Mesenchymal stem cell (in vitro differentiated cells and primary cell): ENCODE data around the gene CSRP1.

Experiments
- DNase-seq: peaks from one replicate; pipeline ENCODE4 v3.0.0-alpha.2; 2013
- H2AFZ ChIP-seq: one replicate; pipeline ENCODE4 v1.6.1; 2013; ENCODE audit warnings: low read depth, mild to moderate bottlenecking, control low read depth, inconsistent platforms, low read length, moderate library complexity
- H2AK5ac ChIP-seq: 2 replicates; pipeline ENCODE4 v1.6.1; 2013; ENCODE audit warnings: low read length, moderate library complexity, mild to moderate bottlenecking, inconsistent platforms; ENCODE audit not compliant: severe bottlenecking
- H2BK120ac ChIP-seq: one replicate; pipeline ENCODE4 v1.6.1; 2013; ENCODE audit warnings: low read depth, mild to moderate bottlenecking, inconsistent platforms, low read length, moderate library complexity
- H2BK12ac ChIP-seq, 2 experiments: one replicate each; pipeline ENCODE4 v1.6.1; 2013; ENCODE audit warnings: inconsistent platforms in 2 of 2, low read length in 2 of 2, mild to moderate bottlenecking in 2 of 2, moderate library complexity in 2 of 2, control low read depth in 1 of 2
- H2BK15ac ChIP-seq: one replicate; pipeline ENCODE4 v1.6.1; 2013; ENCODE audit warnings: mild to moderate bottlenecking, low read depth, inconsistent platforms; ENCODE audit not compliant: poor library complexity, severe bottlenecking
- H2BK5ac ChIP-seq: 2 replicates; pipeline ENCODE4 v1.6.1; 2013; ENCODE audit warnings: low read depth, mild to moderate bottlenecking, low read length, control low read depth, inconsistent platforms; ENCODE audit not compliant: poor library complexity, severe bottlenecking
- H3K14ac ChIP-seq, 2 experiments: one replicate each; pipeline ENCODE4 v1.6.1; 2013; ENCODE audit warnings: inconsistent platforms in 2 of 2, low read length in 2 of 2, control low read depth in 1 of 2, mild to moderate bottlenecking in 1 of 2, moderate library complexity in 1 of 2
- H3K18ac ChIP-seq, 2 experiments: one replicate each; pipeline ENCODE4 v1.6.1; 2013; ENCODE audit warnings: inconsistent platforms in 2 of 2, low read length in 2 of 2, control low read depth in 1 of 2, low read depth in 1 of 2, mild to moderate bottlenecking in 1 of 2
- H3K23ac ChIP-seq, 2 experiments: one replicate each; pipeline ENCODE4 v1.6.1; 2013; ENCODE audit warnings: inconsistent platforms in 2 of 2, low read length in 2 of 2, mild to moderate bottlenecking in 2 of 2, moderate library complexity in 2 of 2, control low read depth in 1 of 2
- H3K27ac ChIP-seq: 2 replicates; pipeline ENCODE4 v1.5.1; 2013; ENCODE audit warnings: mild to moderate bottlenecking, moderate library complexity, low read length, control low read depth, inconsistent platforms; ENCODE audit not compliant: poor library complexity, severe bottlenecking
- H3K27me3 ChIP-seq, 2 experiments: 2 replicates each; pipeline versions ENCODE4 v1.6.1 to v1.7.0; 2013; ENCODE audit warnings: low read length in 2 of 2, mild to moderate bottlenecking in 2 of 2, moderate library complexity in 2 of 2, control low read depth in 1 of 2, inconsistent platforms in 1 of 2; ENCODE audit not compliant: control insufficient read depth in 1 of 2, insufficient read depth in 1 of 2
- H3K36me3 ChIP-seq, 2 experiments: 2 replicates each; pipeline versions ENCODE4 v1.6.1 to v1.7.0; 2013; ENCODE audit warnings: low read length in 2 of 2, control low read depth in 1 of 2, inconsistent platforms in 1 of 2, low read depth in 1 of 2, mild to moderate bottlenecking in 1 of 2; ENCODE audit not compliant: insufficient read depth in 2 of 2, control insufficient read depth in 1 of 2
- H3K4ac ChIP-seq, 2 experiments: one replicate each; pipeline ENCODE4 v1.6.1; 2013; ENCODE audit warnings: inconsistent platforms in 2 of 2, low read length in 2 of 2, mild to moderate bottlenecking in 2 of 2, moderate library complexity in 2 of 2, control low read depth in 1 of 2, low read depth in 1 of 2
- H3K4me1 ChIP-seq: 2 replicates; pipeline ENCODE4 v1.6.1; 2013; ENCODE audit warnings: low read depth, low read length, control low read depth; ENCODE audit not compliant: control insufficient read depth, insufficient read depth
- H3K4me2 ChIP-seq: 2 replicates; pipeline ENCODE4 v1.6.1; 2013; ENCODE audit warnings: low read length, mild to moderate bottlenecking, inconsistent platforms; ENCODE audit not compliant: poor library complexity, severe bottlenecking
- H3K4me3 ChIP-seq, 2 experiments: 2 replicates each; pipeline versions ENCODE4 v1.5.1 to v1.7.0; 2013; ENCODE audit warnings: low read length in 2 of 2, mild to moderate bottlenecking in 2 of 2, control low read depth in 1 of 2, low read depth in 1 of 2; ENCODE audit not compliant: insufficient read depth in 1 of 2
- H3K79me1 ChIP-seq: replicated peaks from 2 replicates; pipeline ENCODE4 v1.6.1; 2013; ENCODE audit warnings: mild to moderate bottlenecking, control low read depth, low read length, inconsistent platforms; ENCODE audit not compliant: poor library complexity, severe bottlenecking
- H3K9ac ChIP-seq: 2 replicates; pipeline ENCODE4 v1.7.0; 2013; ENCODE audit warnings: mild to moderate bottlenecking, low read length, moderate library complexity
- H3K9me3 ChIP-seq: 2 replicates; pipeline ENCODE4 v1.7.0; 2013; ENCODE audit warnings: mild to moderate bottlenecking, low read length; ENCODE audit not compliant: control insufficient read depth
- H4K8ac ChIP-seq: one replicate; pipeline ENCODE4 v1.6.1; 2013; ENCODE audit warnings: inconsistent platforms, mild to moderate bottlenecking, low read length, moderate library complexity
- H4K91ac ChIP-seq: one replicate; pipeline ENCODE4 v1.6.1; 2013; ENCODE audit warnings: mild to moderate bottlenecking, low read length, inconsistent platforms
- WGBS: methylation state at CpG from one replicate; pipeline ENCODE4 v1.1.7; 2013; ENCODE audit warnings: mixed read lengths; 5-methylcytosine and 5-hydroxymethylcytosine counted together

CSRP1 gene

GRCh38 chr1:201483373-201483949 lies 23.5 kb downstream of the CSRP1 start:
- Histone ChIP-seq H2BK12ac (no peak overlapping the region), H3K9me3 (no peaks in the 10 kb centered on the region), H4K8ac (no peak overlapping the region), H2BK120ac (no peak overlapping the region), H2AK5ac (peak overlapping the region; percentile 51), H3K4ac (no peak overlapping the region), H3K23ac (no peak overlapping the region), H3K27me3 (no peaks in the 10 kb centered on the region), H3K14ac (no peak overlapping the region), H4K91ac (no peak overlapping the region), H3K79me1 (no peaks in the 10 kb centered on the region), H3K27ac (no peak overlapping the region), H2BK5ac (no peak overlapping the region), H3K4me3 (no peak overlapping the region), H2AFZ (no peak overlapping the region), H2BK15ac (no peak overlapping the region), H3K9ac (no peak overlapping the region), H3K36me3 (peaks cover 0 to 43% of the 10 kb centered on the region in 2 experiments), H3K18ac (no peak overlapping the region), H3K4me1 (peaks cover 18% of the 10 kb centered on the region), H3K4me2 (no peak overlapping the region)
- DNase-seq, result no peak
- WGBS, result 98% methylated on average over 3 of the region's 4 CpGs

- Histone ChIP-seq H3K9me3 (no peaks in the 10 kb centered on the region), H2BK120ac (no peak overlapping the region), H2BK15ac (no peak overlapping the region), H3K23ac (no peak overlapping the region), H3K27me3 (no peaks in the 10 kb centered on the region), H2AK5ac (peak overlapping the region; percentile 41), H3K4me1 (peaks cover 18% of the 10 kb centered on the region), H2BK12ac (no peak overlapping the region), H3K79me1 (no peaks in the 10 kb centered on the region), H3K14ac (no peak overlapping the region), H4K8ac (no peak overlapping the region), H3K4me2 (no peak overlapping the region), H3K9ac (peak overlapping the region; percentile 80), H3K4me3 (no peak overlapping the region), H4K91ac (no peak overlapping the region), H3K4ac (no peak overlapping the region), H2AFZ (no peak overlapping the region), H3K27ac (no peak overlapping the region), H3K18ac (no peak overlapping the region), H3K36me3 (peaks cover 0 to 43% of the 10 kb centered on the region in 2 experiments), H2BK5ac (no peak overlapping the region)
- DNase-seq, result no peak
- WGBS, result 85% methylated on average over 4 of the region's 5 CpGs
These were observed 24.2 kb downstream of the CSRP1 start for GRCh38 chr1:201482755-201483154.

- Histone ChIP-seq H4K8ac (peak overlapping the region; percentile 65), H2BK12ac (peak overlapping the region in 1 of 2 experiments; percentile 90), H3K36me3 (peaks cover 0 to 36% of the 10 kb centered on the region in 2 experiments), H3K4ac (peak overlapping the region in 1 of 2 experiments; percentile 69), H3K79me1 (no peaks in the 10 kb centered on the region), H2AK5ac (no peak overlapping the region), H3K14ac (peak overlapping the region in 1 of 2 experiments; percentile 67), H3K9ac (peak overlapping the region; percentile 80), H3K4me1 (peaks cover 18% of the 10 kb centered on the region), H4K91ac (peak overlapping the region; percentile 15), H3K27me3 (no peaks in the 10 kb centered on the region), H3K9me3 (no peaks in the 10 kb centered on the region), H3K4me2 (peak overlapping the region; percentile 48), H2BK5ac (no peak overlapping the region), H3K4me3 (peak overlapping the region; percentile 23 to 67), H2BK15ac (no peak overlapping the region), H3K18ac (peak overlapping the region; percentile 1 to 94), H3K23ac (peak overlapping the region in 1 of 2 experiments; percentile 27), H2BK120ac (no peak overlapping the region), H3K27ac (no peak overlapping the region), H2AFZ (peak overlapping the region; percentile 58)
- WGBS, result 3% methylated on average over 35 of the region's 35 CpGs
- peak; percentile 84 for DNase-seq
These were observed 25.0 kb downstream of the CSRP1 start for GRCh38 chr1:201481761-201482493.

GRCh38 chr1:201481004-201481380 lies 25.9 kb downstream of the CSRP1 start:
- Histone ChIP-seq H3K79me1 (no peaks in the 10 kb centered on the region), H3K14ac (no peak overlapping the region), H2AFZ (no peak overlapping the region), H4K91ac (no peak overlapping the region), H3K4me3 (peak overlapping the region; percentile 14 to 67), H2BK15ac (no peak overlapping the region), H2BK12ac (peak overlapping the region in 1 of 2 experiments; percentile 32), H3K4ac (no peak overlapping the region), H3K27me3 (no peaks in the 10 kb centered on the region), H3K9me3 (no peaks in the 10 kb centered on the region), H2BK120ac (peak overlapping the region; percentile 25), H2AK5ac (no peak overlapping the region), H3K23ac (no peak overlapping the region), H3K4me2 (peak overlapping the region; percentile 58), H3K36me3 (peaks cover 0 to 27% of the 10 kb centered on the region in 2 experiments), H3K4me1 (peaks cover 22% of the 10 kb centered on the region), H3K18ac (peak overlapping the region; percentile 25 to 28), H4K8ac (no peak overlapping the region), H3K27ac (no peak overlapping the region), H2BK5ac (no peak overlapping the region), H3K9ac (peak overlapping the region; percentile 80)
- DNase-seq, result no peak
- 8% methylated on average over 17 of the region's 17 CpGs for WGBS
